Measurements from ENCODE around the gene SLIT3.

Gene SLIT3

DNA sequence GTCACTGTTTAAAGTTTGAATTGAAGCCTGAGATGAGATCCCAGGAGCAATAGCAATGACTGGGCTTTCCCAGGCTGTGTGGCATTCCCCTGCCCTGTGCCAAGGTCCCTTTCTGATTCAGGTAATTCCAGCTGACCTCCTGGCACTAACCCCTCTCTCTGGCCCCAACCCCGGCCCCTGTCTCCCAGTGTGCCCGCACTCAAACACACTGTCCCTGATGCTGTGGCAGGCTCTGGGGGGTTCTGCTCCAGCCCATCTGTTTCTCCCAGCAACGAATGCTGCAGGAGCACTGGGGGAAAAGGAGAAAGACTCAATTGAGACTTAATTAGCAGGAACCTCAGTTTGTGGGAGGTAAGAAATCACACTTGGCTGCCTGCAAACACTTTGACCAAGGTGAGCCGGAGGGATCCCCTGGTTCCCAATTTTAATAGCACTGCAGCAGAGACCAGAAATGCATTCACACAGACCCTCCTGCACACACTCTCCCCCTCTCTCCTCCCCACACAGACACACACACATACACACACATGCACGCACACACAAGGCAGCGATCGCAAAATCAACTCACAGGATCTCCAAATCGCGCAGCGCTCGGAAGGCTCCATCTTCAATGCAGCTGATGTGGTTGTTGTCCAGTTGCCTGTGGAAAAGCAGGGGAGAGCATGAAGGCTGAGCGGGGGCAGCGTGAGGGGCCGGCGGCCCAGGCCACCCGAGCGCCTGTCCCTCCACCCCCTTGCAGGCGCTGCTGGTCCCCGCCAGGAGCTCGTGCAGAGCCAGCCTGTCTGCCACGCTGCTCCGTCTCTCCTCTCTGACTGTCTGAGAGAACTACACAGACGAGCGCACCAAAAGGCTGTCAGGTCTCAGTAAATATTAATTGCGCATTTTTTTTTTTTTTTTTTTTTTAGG lies 456.7 kb downstream of the SLIT3 start:
- H3K4me3 ChIP-seq (ENCODE audit: low read length) = no peak overlapping the region
- TF ChIP-seq, protein P1, sequence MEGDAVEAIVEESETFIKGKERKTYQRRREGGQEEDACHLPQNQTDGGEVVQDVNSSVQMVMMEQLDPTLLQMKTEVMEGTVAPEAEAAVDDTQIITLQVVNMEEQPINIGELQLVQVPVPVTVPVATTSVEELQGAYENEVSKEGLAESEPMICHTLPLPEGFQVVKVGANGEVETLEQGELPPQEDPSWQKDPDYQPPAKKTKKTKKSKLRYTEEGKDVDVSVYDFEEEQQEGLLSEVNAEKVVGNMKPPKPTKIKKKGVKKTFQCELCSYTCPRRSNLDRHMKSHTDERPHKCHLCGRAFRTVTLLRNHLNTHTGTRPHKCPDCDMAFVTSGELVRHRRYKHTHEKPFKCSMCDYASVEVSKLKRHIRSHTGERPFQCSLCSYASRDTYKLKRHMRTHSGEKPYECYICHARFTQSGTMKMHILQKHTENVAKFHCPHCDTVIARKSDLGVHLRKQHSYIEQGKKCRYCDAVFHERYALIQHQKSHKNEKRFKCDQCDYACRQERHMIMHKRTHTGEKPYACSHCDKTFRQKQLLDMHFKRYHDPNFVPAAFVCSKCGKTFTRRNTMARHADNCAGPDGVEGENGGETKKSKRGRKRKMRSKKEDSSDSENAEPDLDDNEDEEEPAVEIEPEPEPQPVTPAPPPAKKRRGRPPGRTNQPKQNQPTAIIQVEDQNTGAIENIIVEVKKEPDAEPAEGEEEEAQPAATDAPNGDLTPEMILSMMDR (conservative IDR thresholded peaks at IDR 0.05; ENCODE audit: low read length) = no peak
- no peak for DNase-seq (ENCODE audit: low read depth)

DNA sequence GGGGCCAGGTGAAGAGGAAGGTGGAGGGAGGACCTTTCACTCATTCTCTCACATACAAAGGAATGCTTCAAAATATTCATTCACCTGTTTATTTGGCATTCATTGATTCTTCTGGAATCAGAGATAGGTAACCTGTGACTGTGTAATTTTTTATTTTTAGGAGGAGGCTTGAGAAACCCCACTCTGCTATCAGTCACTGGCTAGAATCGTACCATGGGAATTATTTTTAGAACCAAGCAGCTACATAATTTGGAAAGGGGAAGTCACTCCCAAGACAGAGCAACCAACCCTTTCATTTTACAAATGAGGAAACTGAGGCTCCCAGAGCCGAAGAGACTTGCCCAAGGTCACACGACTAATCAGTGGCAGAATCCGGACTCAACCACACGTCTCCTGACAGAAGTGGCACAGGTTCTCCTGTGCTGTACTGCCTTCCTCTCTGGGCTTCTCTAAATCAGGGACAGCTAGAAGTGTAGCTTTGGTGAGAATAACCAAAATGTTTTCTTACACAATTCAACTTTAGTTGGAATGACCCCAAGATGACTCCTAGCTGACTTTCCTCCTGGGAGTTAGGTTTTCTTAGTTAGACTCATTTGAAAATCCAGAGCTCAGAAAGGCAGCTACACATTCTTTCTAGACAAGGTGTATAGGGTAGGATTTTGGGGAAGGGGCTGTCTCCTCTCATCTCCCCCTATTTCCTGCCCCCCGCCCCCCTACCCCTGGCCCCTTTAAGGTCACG lies 457.5 kb downstream of the SLIT3 start:
- TF ChIP-seq, protein P1 (conservative IDR thresholded peaks at IDR 0.05; ENCODE audit: low read length) = no peak
- peak; percentile 58 for DNase-seq (ENCODE audit: low read depth)
- no peak overlapping the region for H3K4me3 ChIP-seq (ENCODE audit: low read length)

DNA sequence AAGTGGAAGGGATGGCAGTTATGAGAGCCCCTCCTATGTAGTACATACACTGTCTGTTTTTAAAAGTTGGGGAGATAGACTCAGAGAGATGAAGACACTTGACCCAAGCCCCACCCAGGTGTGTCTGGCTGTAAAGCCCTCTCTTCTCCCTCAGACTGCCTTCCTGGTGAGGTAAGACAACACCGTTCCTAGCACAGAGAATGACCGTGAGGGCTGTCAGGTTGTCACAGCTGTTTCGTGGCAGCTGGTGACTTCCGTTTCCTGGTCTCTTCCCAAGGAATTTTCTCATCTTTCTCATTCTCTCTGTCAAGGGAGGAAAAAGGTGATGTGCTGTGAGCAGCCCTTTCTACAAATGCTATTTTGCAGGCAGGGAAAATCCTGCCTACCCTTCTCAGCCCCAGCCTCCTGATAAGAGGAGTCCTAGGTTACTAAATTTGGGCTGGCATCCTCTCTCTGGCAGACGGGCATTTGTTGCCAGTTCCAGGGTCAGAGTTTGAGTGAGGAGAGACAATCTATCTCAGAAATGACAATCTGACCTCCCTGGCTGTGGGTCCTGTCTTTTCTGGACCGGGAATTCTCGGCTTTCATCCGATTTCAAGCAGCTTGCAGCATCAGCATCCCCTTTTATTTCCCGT lies 458.3 kb downstream of the SLIT3 start:
- DNase-seq (ENCODE audit: low read depth) = no peak
- H3K4me3 ChIP-seq (ENCODE audit: low read length) = no peak overlapping the region
- TF ChIP-seq, protein P1 (conservative IDR thresholded peaks at IDR 0.05; ENCODE audit: low read length) = no peak

DNA sequence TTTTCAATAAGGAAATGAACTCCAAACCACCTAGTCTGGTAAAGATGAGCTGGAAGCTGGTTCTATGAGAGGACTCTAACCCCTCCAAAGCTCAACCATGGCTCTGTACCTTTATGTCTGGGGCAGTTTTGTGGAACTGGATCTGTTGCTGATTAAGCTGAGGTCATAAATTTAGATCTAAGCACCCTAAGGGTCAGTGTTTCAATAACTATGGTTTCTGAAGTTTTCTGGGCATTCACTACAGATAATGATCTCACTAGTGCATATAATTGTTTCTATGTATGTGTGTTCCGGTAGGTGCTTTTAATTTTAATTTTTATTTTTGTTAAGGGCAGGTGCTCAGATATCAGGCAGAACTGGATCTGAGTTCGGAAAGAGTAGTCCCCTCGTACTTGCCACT lies 463.1 kb downstream of the SLIT3 start:
- H3K4me3 ChIP-seq (ENCODE audit: low read length) = no peak overlapping the region
- TF ChIP-seq, protein P1 (conservative IDR thresholded peaks at IDR 0.05; ENCODE audit: low read length) = no peak
- DNase-seq (ENCODE audit: low read depth) = no peak

DNA sequence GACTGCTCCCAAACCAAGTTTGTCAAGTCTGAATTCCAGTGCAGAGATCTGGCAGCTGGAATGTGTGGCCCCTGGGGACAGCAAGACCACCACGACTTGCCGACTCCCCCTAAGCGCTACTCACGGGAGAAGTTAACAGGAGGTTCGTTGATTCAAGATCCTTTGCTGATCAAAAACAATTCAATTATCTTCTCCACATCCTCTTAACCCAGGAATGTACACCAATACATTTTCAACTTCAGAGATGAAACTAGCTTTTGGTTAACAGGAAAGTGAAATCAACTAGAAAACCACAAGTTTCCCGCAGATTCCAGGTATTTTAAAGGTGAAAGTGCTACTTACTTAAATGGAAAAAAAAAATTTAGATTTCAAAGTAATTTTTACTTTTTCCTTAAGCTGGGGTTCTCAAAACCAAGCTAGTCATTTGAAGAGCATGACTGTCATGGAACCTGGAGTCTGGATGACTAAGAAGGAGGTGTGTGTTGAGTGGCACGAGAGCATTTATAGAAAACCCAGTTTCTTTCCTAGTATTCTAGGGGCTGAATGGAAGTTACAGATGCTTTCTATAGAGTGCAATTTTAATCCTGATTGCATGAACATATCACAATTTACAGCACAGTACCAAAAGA lies 464.2 kb downstream of the SLIT3 start:
- DNase-seq (ENCODE audit: low read depth) = no peak
- no peak overlapping the region for H3K4me3 ChIP-seq (ENCODE audit: low read length)
- TF ChIP-seq, protein P1 (conservative IDR thresholded peaks at IDR 0.05; ENCODE audit: low read length) = no peak

DNA sequence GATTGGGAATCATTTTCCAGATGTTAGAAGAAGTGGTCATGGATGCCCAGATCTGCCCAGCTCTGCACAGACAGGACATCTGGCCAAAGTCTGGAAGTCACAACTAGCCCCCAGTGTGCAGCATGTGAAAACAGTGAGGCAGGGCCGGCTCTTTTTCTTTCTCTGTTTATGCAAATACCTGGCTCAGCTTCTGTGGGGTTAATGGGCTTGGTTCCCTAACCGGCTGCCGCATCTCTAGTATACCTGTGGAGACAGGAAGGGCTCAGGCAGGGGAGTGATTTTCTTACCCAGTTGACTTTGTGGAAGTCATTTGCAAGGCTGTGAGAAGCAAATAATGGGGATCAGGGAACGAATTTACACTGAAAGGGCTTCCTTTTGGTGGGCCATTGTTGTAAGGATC lies 467.0 kb downstream of the SLIT3 start:
- no peak for DNase-seq (ENCODE audit: low read depth)
- TF ChIP-seq, protein P1 (conservative IDR thresholded peaks at IDR 0.05; ENCODE audit: low read length) = no peak
- H3K4me3 ChIP-seq (ENCODE audit: low read length) = no peak overlapping the region
